ENCODE results near the gene PLAAT2.
"Not testable (repeated sequence)": the region's sequence is repeated elsewhere in the genome, so short reads cannot be mapped to it uniquely, and the experiment has no call there.

The PLAAT2 gene

GRCh38 chr11:63590024-63590788, 27.0 kb upstream of the PLAAT2 start:
- no peak overlapping the region for H3K27ac Mint-ChIP-seq
- no peak for DNase-seq
- H3K4me3 Mint-ChIP-seq: no peak overlapping the region
- no peaks in the 10 kb centered on the region for H3K9me3 Mint-ChIP-seq
- no peaks in the 10 kb centered on the region for H3K4me1 Mint-ChIP-seq
- ATAC-seq: no peak
- no peaks in the 10 kb centered on the region for H3K27me3 Mint-ChIP-seq

DNA sequence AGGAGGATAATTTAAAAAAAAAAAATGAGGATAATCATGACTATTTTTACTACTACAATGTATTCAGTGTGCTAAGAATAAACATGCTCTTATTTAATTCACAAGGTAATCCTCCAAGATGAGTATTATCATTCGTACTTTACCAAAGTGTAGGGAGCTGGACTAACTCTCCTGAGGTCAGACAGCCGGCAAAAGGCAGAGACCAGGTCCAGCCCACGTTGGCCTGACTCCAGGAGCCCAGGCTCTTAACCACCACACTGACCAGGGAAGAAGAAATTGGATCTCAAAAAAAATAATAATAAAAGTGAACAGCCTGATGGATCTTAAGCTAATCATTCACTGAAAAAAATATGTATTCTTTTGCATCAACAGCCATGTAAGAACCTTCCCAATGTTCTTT, 25.8 kb upstream of the PLAAT2 start:
- H3K4me3 Mint-ChIP-seq: no peak overlapping the region
- H3K27ac Mint-ChIP-seq: no peak overlapping the region
- no peaks in the 10 kb centered on the region for H3K27me3 Mint-ChIP-seq
- H3K9me3 Mint-ChIP-seq: no peaks in the 10 kb centered on the region
- ATAC-seq: no peak
- H3K4me1 Mint-ChIP-seq: no peaks in the 10 kb centered on the region
- DNase-seq: no peak

GRCh38 chr11:63586451-63587166, 23.4 kb upstream of the PLAAT2 start:
- DNase-seq: no peak
- H3K27ac Mint-ChIP-seq: no peak overlapping the region
- ATAC-seq: no peak
- H3K27me3 Mint-ChIP-seq: no peaks in the 10 kb centered on the region
- peaks cover 6 to 8% of the 10 kb centered on the region in 2 donors for H3K9me3 Mint-ChIP-seq
- H3K4me1 Mint-ChIP-seq: peaks cover 15% of the 10 kb centered on the region
- H3K4me3 Mint-ChIP-seq: no peak overlapping the region

DNA sequence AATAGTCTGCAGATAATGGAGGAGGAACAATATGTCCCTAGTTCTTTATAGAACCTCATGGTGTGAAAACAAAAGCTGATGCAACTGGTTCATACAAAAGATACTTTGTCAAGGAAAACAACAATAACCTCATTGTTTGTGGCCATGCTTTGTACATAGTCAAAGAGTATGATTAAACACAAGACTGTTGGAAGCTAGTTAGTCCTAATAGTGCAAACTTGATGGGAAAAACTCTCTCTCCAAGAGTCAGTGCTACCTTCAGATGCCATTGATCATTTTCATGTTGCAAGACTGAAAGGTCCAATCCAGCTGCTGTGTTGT, 20.1 kb upstream of the PLAAT2 start:
- no peak overlapping the region for H3K4me3 Mint-ChIP-seq
- H3K27me3 Mint-ChIP-seq: no peaks in the 10 kb centered on the region
- H3K9me3 Mint-ChIP-seq: peaks cover 9 to 20% of the 10 kb centered on the region in 2 donors
- peaks cover 16% of the 10 kb centered on the region for H3K4me1 Mint-ChIP-seq
- no peak for DNase-seq
- no peak overlapping the region for H3K27ac Mint-ChIP-seq
- ATAC-seq: no peak

DNA sequence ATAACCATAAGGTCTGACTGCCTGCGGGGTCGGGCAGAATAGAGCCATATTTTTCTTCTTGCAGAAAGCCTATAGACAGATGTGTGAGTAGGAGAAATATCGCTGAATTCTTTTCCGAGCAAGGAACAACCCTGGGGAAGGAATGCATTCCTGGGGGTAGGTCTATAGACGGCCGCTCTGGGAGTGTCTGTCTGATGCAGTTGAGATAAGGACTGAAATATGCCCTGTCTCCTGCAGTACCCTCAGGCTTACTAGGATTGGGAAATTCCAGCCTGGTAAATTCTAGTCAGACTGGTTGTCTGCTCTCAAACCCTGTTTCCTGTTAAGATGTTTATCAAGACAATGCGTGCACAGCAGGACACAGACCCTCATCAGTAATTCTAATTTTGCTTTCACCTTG, 18.0 kb upstream of the PLAAT2 start:
- peaks cover 16% of the 10 kb centered on the region for H3K4me1 Mint-ChIP-seq
- not testable (repeated sequence) for DNase-seq, ATAC-seq, H3K4me3 Mint-ChIP-seq, H3K27ac Mint-ChIP-seq, H3K27me3 Mint-ChIP-seq
- H3K9me3 Mint-ChIP-seq: peaks cover 9 to 20% of the 10 kb centered on the region in 2 donors

- H3K27me3 Mint-ChIP-seq, DNase-seq, H3K4me3 Mint-ChIP-seq, H3K27ac Mint-ChIP-seq, ATAC-seq: not testable (repeated sequence)
- peaks cover 9 to 24% of the 10 kb centered on the region in 2 donors for H3K9me3 Mint-ChIP-seq
- H3K4me1 Mint-ChIP-seq: peaks cover 39% of the 10 kb centered on the region
Observed at GRCh38 chr11:63578882-63579281, 15.7 kb upstream of the PLAAT2 start.

GRCh38 chr11:63574856-63575602, 11.8 kb upstream of the PLAAT2 start:
- Mint-ChIP-seq H3K9me3 (peaks cover 0 to 5% of the 10 kb centered on the region in 2 donors), H3K4me1 (peaks cover 41% of the 10 kb centered on the region), H3K4me3 (peak overlapping the region; percentile 80 to 86), H3K27me3 (no peaks in the 10 kb centered on the region), H3K27ac (peak overlapping the region; percentile 56 to 90)
- DNase-seq (no peak), ATAC-seq (no peak)

- peak; percentile 93 for ATAC-seq
- peaks cover 41% of the 10 kb centered on the region for H3K4me1 Mint-ChIP-seq
- DNase-seq: peak in 1 of 2 donors; percentile 48
- H3K27ac Mint-ChIP-seq: peak overlapping the region; percentile 56 to 90
- H3K27me3 Mint-ChIP-seq: no peaks in the 10 kb centered on the region
- peak overlapping the region; percentile 80 to 86 for H3K4me3 Mint-ChIP-seq
- peaks cover 0 to 5% of the 10 kb centered on the region in 2 donors for H3K9me3 Mint-ChIP-seq
Observed at GRCh38 chr11:63573881-63574855, 11.0 kb upstream of the PLAAT2 start.

GRCh38 chr11:63572026-63572688, 9.0 kb upstream of the PLAAT2 start:
- ATAC-seq (no peak), DNase-seq (no peak)
- Mint-ChIP-seq H3K27ac (no peak overlapping the region), H3K27me3 (no peaks in the 10 kb centered on the region), H3K9me3 (peaks cover 0 to 5% of the 10 kb centered on the region in 2 donors), H3K4me3 (no peak overlapping the region), H3K4me1 (peaks cover 59% of the 10 kb centered on the region)

GRCh38 chr11:63569570-63569969, 6.4 kb upstream of the PLAAT2 start:
- no peak overlapping the region for H3K27ac Mint-ChIP-seq
- H3K4me1 Mint-ChIP-seq: peaks cover 62% of the 10 kb centered on the region
- peaks cover 0 to 5% of the 10 kb centered on the region in 2 donors for H3K9me3 Mint-ChIP-seq
- DNase-seq (no peak), ATAC-seq (no peak)
- H3K27me3 Mint-ChIP-seq: no peaks in the 10 kb centered on the region
- H3K4me3 Mint-ChIP-seq: no peak overlapping the region

- DNase-seq (peak; percentile 42 to 67), ATAC-seq (peak; percentile 89)
- Mint-ChIP-seq H3K9me3 (no peaks in the 10 kb centered on the region), H3K27me3 (no peaks in the 10 kb centered on the region), H3K4me1 (peaks cover 71% of the 10 kb centered on the region), H3K4me3 (peak overlapping the region; percentile 62 to 80), H3K27ac (peak overlapping the region; percentile 81 to 95)
Observed at GRCh38 chr11:63567044-63567840, 4.1 kb upstream of the PLAAT2 start.

- Mint-ChIP-seq H3K27ac (peak overlapping the region in 1 of 2 donors; percentile 71), H3K4me1 (peaks cover 79% of the 10 kb centered on the region), H3K4me3 (peak overlapping the region in 1 of 2 donors; percentile 17), H3K27me3 (no peaks in the 10 kb centered on the region), H3K9me3 (no peaks in the 10 kb centered on the region)
- ATAC-seq (no peak), DNase-seq (no peak)
Observed at GRCh38 chr11:63564784-63565350, 1.7 kb upstream of the PLAAT2 start.

DNA sequence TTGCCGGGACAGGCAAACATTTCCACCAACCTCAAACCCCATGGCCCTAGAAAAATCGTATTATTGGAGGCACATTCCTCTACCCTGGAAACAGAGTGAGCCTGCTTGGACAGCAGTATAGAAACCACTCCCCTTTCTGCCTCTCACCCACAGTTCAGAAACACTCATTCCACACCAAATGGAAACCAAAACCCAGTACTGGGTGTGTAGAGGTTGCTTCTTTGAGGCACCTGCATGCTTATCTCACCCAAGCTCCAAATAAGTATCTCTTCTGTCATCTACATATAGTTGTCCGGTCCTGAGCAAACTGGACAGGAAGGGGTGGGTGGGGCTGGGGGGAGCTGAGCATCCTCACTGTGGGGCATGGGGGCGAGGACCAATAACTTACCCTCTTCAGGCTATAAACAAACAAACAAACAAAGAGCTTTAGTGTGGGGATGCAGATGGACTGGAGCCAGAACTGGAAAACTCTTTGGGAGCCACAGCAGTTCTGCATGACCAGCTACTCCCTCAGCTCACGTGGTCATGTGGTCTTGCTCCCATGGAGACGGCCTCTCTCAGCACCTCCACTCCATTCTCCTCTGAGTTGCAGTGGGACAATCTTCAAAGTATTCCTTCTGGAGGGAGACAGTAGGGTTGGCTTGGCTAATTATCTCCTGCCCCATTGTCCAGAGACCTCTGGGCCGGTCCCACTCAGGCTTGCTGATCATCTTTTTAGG, 1.0 kb upstream of the PLAAT2 start:
- H3K27me3 Mint-ChIP-seq: no peaks in the 10 kb centered on the region
- DNase-seq: peak; percentile 40 to 52
- H3K4me1 Mint-ChIP-seq: peaks cover 81% of the 10 kb centered on the region
- H3K9me3 Mint-ChIP-seq: no peaks in the 10 kb centered on the region
- peak overlapping the region in 1 of 2 donors; percentile 17 for H3K4me3 Mint-ChIP-seq
- peak; percentile 85 for ATAC-seq
- H3K27ac Mint-ChIP-seq: peak overlapping the region in 1 of 2 donors; percentile 71
